ENCODE results near the gene MED1.

Gene MED1

GRCh38 chr17:39486242-39486641, 35.2 kb upstream of the MED1 start (continued):
- no peak for TF ChIP-seq ZNF19 (tag by site-specific recombination; IDR thresholded peaks at IDR 0.05; ENCODE audit: low read depth)
- TF ChIP-seq GLIS1 (tag by site-specific recombination; IDR thresholded peaks at IDR 0.05): peak; percentile 45
- 0 out of 2 replicates have a peak, but pooled peaks have one; percentile 11 for TF ChIP-seq REST (tag by site-specific recombination; IDR thresholded peaks at IDR 0.05)
- TF ChIP-seq GLIS2 (tag by site-specific recombination; IDR thresholded peaks at IDR 0.05): no peak
- TF ChIP-seq ZNF791 (tag by site-specific recombination; IDR thresholded peaks at IDR 0.05): no peak
- no peak for TF ChIP-seq ZNF354C (tag by site-specific recombination; IDR thresholded peaks at IDR 0.05; ENCODE audit: borderline replicate concordance, low read depth)
- no peak for TF ChIP-seq ELK4 (IDR thresholded peaks at IDR 0.05; ENCODE audit: borderline replicate concordance, low read depth, low read length)
- TF ChIP-seq ZNF639 (tag by site-specific recombination; IDR thresholded peaks at IDR 0.05): peak; percentile 63; the same call in 1 of the 2 replicates
- no peak for TF ChIP-seq ZNF521 (tag by site-specific recombination; IDR thresholded peaks at IDR 0.05)
- TF ChIP-seq ZNF560 (tag by site-specific recombination; IDR thresholded peaks at IDR 0.05; ENCODE audit: borderline replicate concordance): no peak
- TF ChIP-seq ZXDB (tag by site-specific recombination; IDR thresholded peaks at IDR 0.05): peak; percentile 63
- TF ChIP-seq ZNF585B (tag by site-specific recombination; IDR thresholded peaks at IDR 0.05): no peak
- TF ChIP-seq ZBTB21 (tag by site-specific recombination; IDR thresholded peaks at IDR 0.05): 0 out of 2 replicates have a peak, but pooled peaks have one; percentile 21
- TF ChIP-seq ZNF518A (tag by site-specific recombination; conservative IDR thresholded peaks at IDR 0.05; ENCODE audit: low read depth): no peak
- no peak for TF ChIP-seq ZNF239 (tag by site-specific recombination; IDR thresholded peaks at IDR 0.05)
- TF ChIP-seq ZNF626 (tag by site-specific recombination; IDR thresholded peaks at IDR 0.05): no peak
- TF ChIP-seq ZSCAN5A (tag by site-specific recombination; IDR thresholded peaks at IDR 0.05): peak; percentile 85; the same call in 1 of the 2 replicates
- no peak for TF ChIP-seq ZNF664 (tag by site-specific recombination; IDR thresholded peaks at IDR 0.05)
- TF ChIP-seq SP3 (tag by site-specific recombination; IDR thresholded peaks at IDR 0.05): no peak
- no peak for TF ChIP-seq ZNF704 (tag by site-specific recombination; IDR thresholded peaks at IDR 0.05)
- TF ChIP-seq PBX3 (CRISPR knock-in tag; IDR thresholded peaks at IDR 0.05): no peak
- TF ChIP-seq ZNF391 (tag by site-specific recombination; IDR thresholded peaks at IDR 0.05; ENCODE audit: borderline replicate concordance, low read depth): peak; percentile 47; the same call in 1 of the 2 replicates
- TF ChIP-seq ZNF423 (tag by site-specific recombination; IDR thresholded peaks at IDR 0.05): no peak
- TF ChIP-seq ZBTB48 (tag by site-specific recombination; IDR thresholded peaks at IDR 0.05): no peak

Measured in HEK293 (cell line).